ENCODE results near the gene RAET1E.
"Not testable (repeated sequence)": the region's sequence is repeated elsewhere in the genome, so short reads cannot be mapped to it uniquely, and the experiment has no call there.

RAET1E gene

DNA sequence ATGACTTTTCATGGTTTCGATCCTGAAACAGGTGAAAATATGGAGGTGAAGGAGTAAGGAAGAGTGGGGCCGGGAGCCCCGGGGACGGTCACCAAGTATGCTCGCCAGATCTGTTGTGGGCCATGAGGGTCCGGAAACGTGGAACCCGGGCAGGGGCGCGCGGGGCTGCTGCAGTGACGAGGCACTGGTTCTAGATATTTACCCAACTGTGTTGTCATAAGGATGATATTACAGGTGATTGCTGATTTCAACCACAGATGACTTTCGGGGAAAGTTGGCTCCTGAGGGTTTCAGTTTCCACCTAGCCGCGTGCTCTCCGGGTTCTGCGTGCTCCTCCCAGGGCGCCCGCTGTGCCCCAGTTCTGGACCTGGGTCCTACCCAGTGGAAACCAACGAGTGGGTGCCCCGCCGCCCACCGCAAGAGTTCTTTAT is 12.8 kb upstream of the RAET1E start:
- TF ChIP-seq FOXM1 (IDR thresholded peaks at IDR 0.05; ENCODE audit: borderline replicate concordance) (no peak), SUZ12 (IDR thresholded peaks at IDR 0.05) (no peak), CTBP1 (IDR thresholded peaks at IDR 0.05; ENCODE audit: borderline replicate concordance) (no peak), TARDBP (IDR thresholded peaks at IDR 0.05) (no peak), ELF4 (IDR thresholded peaks at IDR 0.05) (no peak), ARNT (IDR thresholded peaks at IDR 0.05) (no peak), HDGF (IDR thresholded peaks at IDR 0.05; ENCODE audit: borderline replicate concordance) (no peak), BHLHE40 (IDR thresholded peaks at IDR 0.05; ENCODE audit: borderline replicate concordance) (no peak), FOXK2 (IDR thresholded peaks at IDR 0.05) (no peak), L3MBTL2 (conservative IDR thresholded peaks at IDR 0.05) (no peak), SP1 (IDR thresholded peaks at IDR 0.05) (no peak), FOXA1 (IDR thresholded peaks at IDR 0.05) (no peak), NFRKB (IDR thresholded peaks at IDR 0.05) (no peak), ZNF384 (IDR thresholded peaks at IDR 0.05) (no peak)
- TF ChIP-seq, protein P1, sequence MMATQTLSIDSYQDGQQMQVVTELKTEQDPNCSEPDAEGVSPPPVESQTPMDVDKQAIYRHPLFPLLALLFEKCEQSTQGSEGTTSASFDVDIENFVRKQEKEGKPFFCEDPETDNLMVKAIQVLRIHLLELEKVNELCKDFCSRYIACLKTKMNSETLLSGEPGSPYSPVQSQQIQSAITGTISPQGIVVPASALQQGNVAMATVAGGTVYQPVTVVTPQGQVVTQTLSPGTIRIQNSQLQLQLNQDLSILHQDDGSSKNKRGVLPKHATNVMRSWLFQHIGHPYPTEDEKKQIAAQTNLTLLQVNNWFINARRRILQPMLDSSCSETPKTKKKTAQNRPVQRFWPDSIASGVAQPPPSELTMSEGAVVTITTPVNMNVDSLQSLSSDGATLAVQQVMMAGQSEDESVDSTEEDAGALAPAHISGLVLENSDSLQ (IDR thresholded peaks at IDR 0.05) = no peak
- no peak for DNase-seq (ENCODE audit: extremely low spot score)
- CTCF ChIA-PET = no interaction called here
- POLR2A ChIA-PET = no interaction called here

DNA sequence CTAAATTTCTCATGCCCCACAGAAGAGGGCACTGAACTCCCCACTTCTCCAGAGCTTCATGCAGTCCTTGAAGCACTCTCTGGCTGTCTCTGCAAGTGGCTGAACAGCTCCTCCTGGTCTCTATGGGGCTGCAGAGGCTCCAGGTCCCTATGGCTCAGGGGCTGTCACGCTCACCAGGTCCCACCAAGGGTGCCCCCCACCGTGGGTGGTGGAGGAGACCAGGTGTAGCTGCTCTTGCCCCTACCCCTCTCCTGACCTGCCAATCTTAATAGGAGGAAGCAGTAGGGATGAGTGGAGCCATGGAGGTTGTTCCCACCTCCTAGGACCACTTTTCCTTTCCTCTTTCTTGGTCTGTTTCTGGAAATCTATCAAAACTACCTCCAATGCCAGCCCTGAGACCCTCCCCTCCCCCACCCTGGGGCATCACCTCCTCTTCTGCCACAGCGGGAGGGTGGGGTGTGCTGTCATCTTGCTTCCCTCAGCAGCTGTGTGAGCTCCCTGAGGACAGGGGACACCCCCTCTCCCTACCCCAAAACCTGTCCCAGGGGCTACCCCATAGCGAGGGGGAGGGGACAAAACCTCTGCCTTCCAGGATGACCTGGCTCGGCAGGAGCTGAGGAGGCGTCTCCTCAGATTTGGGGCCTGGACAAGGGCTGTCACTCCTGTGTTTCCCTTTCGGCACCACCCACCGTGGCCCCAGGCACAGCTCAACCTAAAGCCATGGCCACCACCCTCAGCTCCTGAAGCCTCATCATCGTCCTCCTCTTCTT is 12.0 kb upstream of the RAET1E start:
- no peak for DNase-seq (ENCODE audit: extremely low spot score)
- CTCF ChIA-PET = no interaction called here
- POLR2A ChIA-PET = no interaction called here
- TF ChIP-seq BHLHE40 (IDR thresholded peaks at IDR 0.05; ENCODE audit: borderline replicate concordance) (no peak), FOXM1 (IDR thresholded peaks at IDR 0.05; ENCODE audit: borderline replicate concordance) (no peak), FOXA1 (IDR thresholded peaks at IDR 0.05) (no peak), NFRKB (IDR thresholded peaks at IDR 0.05) (no peak), TARDBP (IDR thresholded peaks at IDR 0.05) (no peak), SUZ12 (IDR thresholded peaks at IDR 0.05) (no peak), L3MBTL2 (conservative IDR thresholded peaks at IDR 0.05) (no peak), ARNT (IDR thresholded peaks at IDR 0.05) (no peak), SP1 (IDR thresholded peaks at IDR 0.05) (no peak), LEF1 (IDR thresholded peaks at IDR 0.05; ENCODE audit: borderline replicate concordance) (no peak), FOXK2 (IDR thresholded peaks at IDR 0.05) (no peak), HDGF (IDR thresholded peaks at IDR 0.05; ENCODE audit: borderline replicate concordance) (no peak), CTBP1 (IDR thresholded peaks at IDR 0.05; ENCODE audit: borderline replicate concordance) (no peak), ELF4 (IDR thresholded peaks at IDR 0.05) (no peak), ZNF384 (IDR thresholded peaks at IDR 0.05) (no peak)
- TF ChIP-seq, protein P1 (IDR thresholded peaks at IDR 0.05) = no peak

DNA sequence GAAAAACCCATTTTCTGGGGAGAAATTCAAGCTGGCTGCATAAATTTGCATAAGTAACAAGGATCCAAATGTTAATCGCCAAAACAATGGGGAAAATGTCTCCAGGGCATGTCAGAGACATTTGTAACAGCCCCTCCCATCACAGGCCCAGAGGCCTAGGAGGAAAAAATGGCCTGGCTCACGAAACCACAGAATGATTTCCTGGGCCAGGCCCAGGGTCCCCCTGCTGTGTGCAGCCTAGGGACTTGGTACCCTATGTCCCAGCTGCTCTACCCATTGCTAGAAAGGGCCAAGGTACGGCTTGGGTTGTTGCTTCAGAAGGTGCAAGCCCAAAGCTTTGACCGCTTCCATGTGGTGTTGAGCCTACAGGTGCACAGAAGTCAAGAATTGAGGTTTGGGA is 10.6 kb upstream of the RAET1E start:
- CTCF ChIA-PET = interaction anchor here (0.7 kb wide), 1 partner anchor 189 kb away, joined by 3 read pairs; no protein-coding TSS in a partner anchor
- DNase-seq (ENCODE audit: extremely low spot score); POLR2A ChIA-PET: not testable (repeated sequence)

DNA sequence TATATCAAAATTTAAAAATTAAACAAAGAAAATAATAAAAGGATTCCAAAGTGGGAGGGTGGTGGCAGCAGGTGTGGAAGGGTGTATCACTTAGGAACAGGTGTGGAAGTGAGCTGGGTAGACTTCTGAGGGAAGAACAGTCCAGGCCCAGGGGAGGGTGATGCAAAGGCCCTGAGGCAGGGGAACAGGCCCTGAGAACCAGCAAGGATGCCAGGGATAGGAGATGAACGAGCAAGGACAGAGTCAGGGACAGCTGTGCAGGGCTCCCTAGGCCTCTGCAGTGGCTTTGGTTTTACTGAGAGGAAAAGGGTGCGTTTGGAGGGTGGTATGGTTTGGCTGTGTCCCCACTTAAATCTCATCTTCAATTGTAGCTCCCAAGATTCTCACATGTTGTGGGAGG is 9.4 kb upstream of the RAET1E start:
- ChIA-PET POLR2A (no interaction called here), CTCF (no interaction called here)
- TF ChIP-seq ARNT (IDR thresholded peaks at IDR 0.05) (no peak), ZNF384 (IDR thresholded peaks at IDR 0.05) (no peak), SP1 (IDR thresholded peaks at IDR 0.05) (no peak), BHLHE40 (IDR thresholded peaks at IDR 0.05; ENCODE audit: borderline replicate concordance) (no peak), FOXM1 (IDR thresholded peaks at IDR 0.05; ENCODE audit: borderline replicate concordance) (no peak), NFRKB (IDR thresholded peaks at IDR 0.05) (no peak), LEF1 (IDR thresholded peaks at IDR 0.05; ENCODE audit: borderline replicate concordance) (no peak), CTBP1 (IDR thresholded peaks at IDR 0.05; ENCODE audit: borderline replicate concordance) (no peak), ELF4 (IDR thresholded peaks at IDR 0.05) (no peak), FOXA1 (IDR thresholded peaks at IDR 0.05) (no peak), TARDBP (IDR thresholded peaks at IDR 0.05) (no peak), SUZ12 (IDR thresholded peaks at IDR 0.05) (no peak), L3MBTL2 (conservative IDR thresholded peaks at IDR 0.05) (no peak), HDGF (IDR thresholded peaks at IDR 0.05; ENCODE audit: borderline replicate concordance) (no peak), FOXK2 (IDR thresholded peaks at IDR 0.05) (no peak)
- TF ChIP-seq, protein P1 (IDR thresholded peaks at IDR 0.05) = no peak
- no peak for DNase-seq (ENCODE audit: extremely low spot score)

DNA sequence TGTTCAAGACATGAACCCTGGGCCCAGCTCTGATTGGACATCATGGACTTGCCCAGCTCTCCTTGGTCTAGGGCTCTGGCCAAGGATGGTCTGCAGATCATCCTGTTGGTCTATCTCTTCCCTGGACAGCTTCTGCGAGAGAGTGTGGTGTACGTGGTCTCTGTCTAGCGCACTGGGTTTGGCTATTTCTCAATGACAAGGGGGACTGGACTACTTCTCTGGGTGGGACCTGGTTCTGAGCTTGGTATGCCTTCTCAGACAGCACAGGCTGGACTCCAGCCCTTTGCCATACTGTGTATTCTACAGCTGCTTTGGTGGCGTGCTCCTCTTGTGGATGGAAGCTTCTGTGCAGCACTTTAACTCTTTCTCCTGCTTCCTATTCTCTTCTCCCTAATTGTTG is 8.5 kb upstream of the RAET1E start:
- POLR2A ChIA-PET = interaction anchor here (1.7 kb wide), 1 partner anchor 189 kb away, joined by 4 read pairs; the partner anchor contains the start of gene LATS1
- CTCF ChIA-PET = interaction anchor here (1.9 kb wide), 1 partner anchor 16 kb away, joined by 4 read pairs; no protein-coding TSS in a partner anchor
- TF ChIP-seq ZNF384 (IDR thresholded peaks at IDR 0.05) (no peak), NFRKB (IDR thresholded peaks at IDR 0.05) (no peak), FOXM1 (IDR thresholded peaks at IDR 0.05; ENCODE audit: borderline replicate concordance) (no peak), ARNT (IDR thresholded peaks at IDR 0.05) (no peak), L3MBTL2 (conservative IDR thresholded peaks at IDR 0.05) (no peak), FOXK2 (IDR thresholded peaks at IDR 0.05) (no peak), SUZ12 (IDR thresholded peaks at IDR 0.05) (no peak), TARDBP (IDR thresholded peaks at IDR 0.05) (no peak), HDGF (IDR thresholded peaks at IDR 0.05; ENCODE audit: borderline replicate concordance) (no peak), FOXA1 (IDR thresholded peaks at IDR 0.05) (no peak), LEF1 (IDR thresholded peaks at IDR 0.05; ENCODE audit: borderline replicate concordance) (no peak), CTBP1 (IDR thresholded peaks at IDR 0.05; ENCODE audit: borderline replicate concordance) (no peak), ELF4 (IDR thresholded peaks at IDR 0.05) (no peak), BHLHE40 (IDR thresholded peaks at IDR 0.05; ENCODE audit: borderline replicate concordance) (no peak), SP1 (IDR thresholded peaks at IDR 0.05) (no peak)
- TF ChIP-seq, protein P1 (IDR thresholded peaks at IDR 0.05) = no peak
- no peak for DNase-seq (ENCODE audit: extremely low spot score)

Data from HEK293T (cell line).